Erythroblast (primary cell): ENCODE data around the gene WNT5A.

Experiments used
- GATA1 ChIP-seq: IDR thresholded peaks from 2 replicates; pipeline ENCODE4 v1.6.1; 2011; ENCODE audit warnings: low read depth, mild to moderate bottlenecking, control low read depth, low read length, moderate library complexity
- POLR2A ChIP-seq: IDR thresholded peaks from 2 replicates; pipeline ENCODE4 v1.6.1; 2011; ENCODE audit warnings: mild to moderate bottlenecking, low read length

DNA sequence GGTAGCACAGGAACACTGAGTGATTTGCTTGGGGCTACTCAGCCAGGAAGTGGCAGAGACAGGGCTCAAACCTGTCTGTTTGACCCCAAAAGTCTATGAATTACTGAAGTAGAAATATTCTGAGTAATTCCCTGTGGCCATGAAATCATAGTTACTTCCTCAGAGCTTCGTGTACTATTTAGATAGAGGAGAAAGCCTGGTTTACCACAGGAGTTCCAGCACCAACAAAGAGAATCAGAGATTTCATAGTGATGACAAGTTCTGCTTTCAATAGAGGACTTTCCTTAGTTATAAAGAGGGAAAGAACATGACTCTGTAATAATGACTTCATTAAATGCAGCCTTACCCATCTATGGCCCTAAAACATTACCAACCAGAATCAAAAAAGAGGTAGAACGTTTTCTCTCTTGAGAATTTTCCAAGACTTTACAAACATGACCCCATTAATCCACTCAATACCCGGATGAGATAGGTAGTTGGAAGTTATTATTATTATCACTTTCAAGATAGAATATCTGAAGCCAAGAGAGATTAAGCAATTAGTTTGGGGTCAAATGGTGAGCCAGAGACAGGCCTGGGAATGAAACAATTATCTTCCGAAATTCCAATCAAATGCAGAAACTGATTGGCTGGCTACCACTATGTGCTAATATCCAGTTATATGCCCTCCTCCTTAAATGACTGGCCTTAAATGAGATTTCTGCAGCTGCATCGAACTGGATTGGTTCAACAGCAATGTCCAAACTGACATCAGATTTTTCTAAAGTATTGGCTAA lies 13.6 kb upstream of the WNT5A start:
- no peak for TF ChIP-seq POLR2A
- TF ChIP-seq GATA1, result no peak
